Muscle of arm (tissue), 12 donors: ENCODE results near the gene AADACL2. TPM values are rescaled to one million over a fixed set of nuclear protein-coding genes. Genes with fewer than 3 reads are reported as not detected.

ENCODE experiments used
- DNase-seq: peaks from one replicate; pipeline ENCODE4 v3.0.0-alpha.2; 2013
- polyA plus RNA-seq, 12 donors: library from polyadenylated mRNA; unstranded; fragments of 120-200 nt; gene quantifications; one replicate each; pipeline ENCODE4 v1.2.1, GENCODE V29; 2013; ENCODE audit not compliant: insufficient read length in 12 of 12

Gene AADACL2
- polyA plus RNA-seq, 12 donors: 3.3 to 14.0 (median 5.3) TPM; not detected in 9

- no peak for DNase-seq
Observed at GRCh38 chr3:151800431-151800830, 66.7 kb downstream of the AADACL2 start.

GRCh38 chr3:151804267-151804666 is 70.5 kb downstream of the AADACL2 start:
- peak; percentile 16 for DNase-seq

- no peak for DNase-seq
Observed at GRCh38 chr3:151806838-151807237, 73.1 kb downstream of the AADACL2 start.

Other genes starting within 250 kb of the AADACL2 start
- 1 to 10 TPM in 4 of 12 donors, under 1 TPM in 3, not detected in 5; 0.16 to 8.9 (median 1.1) TPM for gene AADAC, start 80.2 kb downstream of the AADACL2 start, polyA plus RNA-seq
- gene SUCNR1, start 139.7 kb downstream of the AADACL2 start, polyA plus RNA-seq: under 1 TPM in 9 of 12 donors, not detected in 3; 0.05 to 0.36 (median 0.08) TPM